H1 (cell line): ENCODE results near the gene DCTN3. TPM values are rescaled to one million over a fixed set of nuclear protein-coding genes. Genes with fewer than 3 reads are reported as not detected.

Experiments
- JUND ChIP-seq: IDR thresholded peaks from 2 replicates; pipeline ENCODE4 v1.6.1; 2011; ENCODE audit warnings: mild to moderate bottlenecking, improper control_type of control experiment, low read length
- POLR2AphosphoS5 ChIP-seq: IDR thresholded peaks from 2 replicates; pipeline ENCODE4 v1.6.1; 2011; ENCODE audit warnings: low read depth, low read length
- polyA plus RNA-seq, 7 experiments: library from polyadenylated mRNA; depleted of rRNA in 3 of 7; stranded (reverse) in 5 of 7; unstranded in 2 of 7; fragments of >200 nt in 5 of 7; fragments of 200-250 nt in 2 of 7; gene quantifications; 1 replicate in 5 of 7; 2 replicates in 1 of 7; 4 replicates in 1 of 7; pipeline versions ENCODE4 v1.2.1 to v1.2.3, GENCODE V29; 2011 to 2013; ENCODE audit warnings: missing spikeins in 2 of 7, mixed read lengths in 2 of 7
- total RNA-seq: library from RNA; stranded (reverse); fragmentation: NEBNext Ultra II Directional; extraction: Animal tissue kit (Norgen Biotek cat#: 25700); gene quantifications from 2 replicates; pipeline ENCODE4 v1.2.1, GENCODE V29; 2021

The DCTN3 gene
- total and polyA plus RNA-seq, 2 of the 8 experiments (the other 6 are each of a cell fraction or from before 2014, with no cell fraction given), result 25.6 to 39.2 TPM

- no peak for TF ChIP-seq JUND
- no peak for TF ChIP-seq POLR2AphosphoS5
These were observed 7.7 kb upstream of the DCTN3 start (continued) for GRCh38 chr9:34627716-34628655.
